ENCODE measurements around the gene SRRM3.

GRCh38 chr7:76225951-76226350, 24.3 kb downstream of the SRRM3 start:
- no peak for TF ChIP-seq EZH2 (IDR thresholded peaks at IDR 0.05; ENCODE audit: insufficient read depth, poor library complexity, severe bottlenecking)
- TF ChIP-seq EZH2phosphoT487 (IDR thresholded peaks at IDR 0.05; ENCODE audit: insufficient read depth, low read depth): no peak
